ENCODE data around the gene USP54.

- TF ChIP-seq CTCF (IDR thresholded peaks at IDR 0.05) (no peak), POLR2A (IDR thresholded peaks at IDR 0.05; ENCODE audit: low read depth) (no peak), EP300 (IDR thresholded peaks at IDR 0.05) (no peak)
Observed at GRCh38 chr10:73554721-73555120, 36.4 kb downstream of the USP54 start.
